AML-193 (cell line): ENCODE results near the gene DYSF.

ENCODE experiments used
- DNase-seq, 2 experiments: peaks; one replicate each; lab custom pipeline; 2025; lab: John Stamatoyannopoulos, UW

Gene DYSF

GRCh38 chr2:71602581-71602980 lies 149.2 kb downstream of the DYSF start:
- DNase-seq: no peak

- no peak for DNase-seq
Measured at GRCh38 chr2:71603311-71603811, 150.0 kb downstream of the DYSF start.

GRCh38 chr2:71603851-71604725 lies 150.7 kb downstream of the DYSF start:
- no peak for DNase-seq

GRCh38 chr2:71604726-71605120 lies 151.4 kb downstream of the DYSF start:
- no peak for DNase-seq

GRCh38 chr2:71605173-71605641 lies 151.8 kb downstream of the DYSF start:
- no peak for DNase-seq

- DNase-seq: no peak
Measured at GRCh38 chr2:71605781-71606241, 152.4 kb downstream of the DYSF start.

GRCh38 chr2:71606244-71606643 lies 152.9 kb downstream of the DYSF start:
- no peak for DNase-seq

GRCh38 chr2:71607151-71607889 lies 154.0 kb downstream of the DYSF start:
- DNase-seq: no peak

GRCh38 chr2:71608034-71608433 lies 154.7 kb downstream of the DYSF start:
- no peak for DNase-seq

- DNase-seq: no peak
Measured at GRCh38 chr2:71608441-71608840, 155.1 kb downstream of the DYSF start.

- DNase-seq: no peak
Measured at GRCh38 chr2:71609029-71609428, 155.7 kb downstream of the DYSF start.

GRCh38 chr2:71609441-71609840 lies 156.1 kb downstream of the DYSF start:
- DNase-seq: no peak

GRCh38 chr2:71609958-71610357 lies 156.6 kb downstream of the DYSF start:
- peak; percentile 37 to 42 for DNase-seq

- no peak for DNase-seq
Measured at GRCh38 chr2:71610671-71611070, 157.3 kb downstream of the DYSF start.

GRCh38 chr2:71611247-71611646 lies 157.9 kb downstream of the DYSF start:
- no peak for DNase-seq

- DNase-seq: no peak
Measured at GRCh38 chr2:71611781-71612527, 158.6 kb downstream of the DYSF start.

GRCh38 chr2:71612581-71613402 lies 159.4 kb downstream of the DYSF start:
- DNase-seq: no peak

- no peak for DNase-seq
Measured at GRCh38 chr2:71613403-71613952, 160.1 kb downstream of the DYSF start.

GRCh38 chr2:71613953-71614925 lies 160.9 kb downstream of the DYSF start:
- no peak for DNase-seq
